AG09319 (cell line): ENCODE data around the gene MMP21.

ENCODE experiments used
- DNase-seq: peaks from one replicate; pipeline ENCODE4 v3.0.0-alpha.2; 2010; ENCODE audit warnings: low read depth; ENCODE audit errors: extremely low read depth
- CTCF ChIP-seq: IDR thresholded peaks from 2 replicates; pipeline ENCODE4 v1.5.1; 2011; ENCODE audit warnings: low read depth, mild to moderate bottlenecking, inconsistent platforms, low read length, moderate library complexity

The MMP21 gene

GRCh38 chr10:125722811-125723210 is 52.8 kb downstream of the MMP21 start:
- DNase-seq, result no peak
- no peak for TF ChIP-seq CTCF

- DNase-seq, result no peak
- no peak for TF ChIP-seq CTCF
These were observed 54.6 kb downstream of the MMP21 start for GRCh38 chr10:125721035-125721434.

- TF ChIP-seq CTCF, result no peak
- DNase-seq, result no peak
These were observed 55.6 kb downstream of the MMP21 start for GRCh38 chr10:125720002-125720382.

GRCh38 chr10:125719173-125720001 is 56.2 kb downstream of the MMP21 start, which contains the start of gene EDRF1:
EDRF1 (plus strand) TSS chr10:125719709; CDS start chr10:125719808, 99 bp downstream.
- no peak for TF ChIP-seq CTCF
- DNase-seq, result peak; percentile 97
